T-helper 22 cell (primary cell): Measurements from ENCODE around the gene DNAL4.
"Not testable (repeated sequence)": the region's sequence is repeated elsewhere in the genome, so short reads cannot be mapped to it uniquely, and the experiment has no call there.

Experiments used
- DNase-seq: peaks from one replicate; pipeline ENCODE4 v3.0.0-alpha.2; 2020; ENCODE audit warnings: low read depth

The DNAL4 gene

GRCh38 chr22:38826801-38827200, 32.9 kb upstream of the DNAL4 start:
- DNase-seq, result no peak

DNA sequence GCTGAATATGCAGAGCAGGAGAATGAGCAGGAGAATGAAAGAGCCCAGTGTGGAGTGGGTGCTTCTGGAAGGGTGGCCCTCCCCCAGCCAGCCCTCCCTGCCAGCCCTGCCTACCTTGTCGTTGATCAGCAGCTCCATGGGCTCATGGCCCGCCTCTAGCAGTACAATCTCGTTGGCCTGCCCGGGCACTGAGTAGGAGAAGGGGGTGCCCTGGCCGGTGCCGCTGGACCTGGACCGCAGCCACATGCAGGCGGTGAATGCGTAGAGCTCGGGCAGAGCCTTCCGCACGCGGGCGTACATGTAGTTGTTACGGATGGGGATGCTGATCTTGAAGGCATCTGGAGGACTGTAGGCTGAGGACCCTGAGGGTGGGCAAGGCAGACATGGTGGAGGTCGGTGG, 32.4 kb upstream of the DNAL4 start:
- DNase-seq, result no peak

- DNase-seq, result no peak
Measured at GRCh38 chr22:38824585-38824984, 30.6 kb upstream of the DNAL4 start.

DNA sequence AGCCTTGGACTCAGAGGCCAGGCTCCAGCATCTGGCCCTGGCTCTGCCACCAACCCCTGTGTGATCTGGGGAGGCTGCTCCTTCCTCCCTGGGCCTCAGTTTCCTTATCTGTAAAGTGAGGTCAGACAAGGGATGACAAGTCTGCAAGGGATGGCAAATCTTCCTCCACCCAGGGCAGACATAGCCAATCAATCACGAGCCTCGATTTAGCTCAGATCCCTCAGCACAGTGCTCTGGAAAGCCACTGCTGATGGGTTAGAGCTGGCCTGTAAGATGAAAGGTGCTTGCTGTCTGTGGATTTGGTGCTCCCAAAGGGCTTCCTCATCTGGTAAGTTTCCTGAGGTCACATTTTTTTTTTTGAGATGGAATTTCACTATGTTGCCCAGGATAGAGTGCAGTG, 29.7 kb upstream of the DNAL4 start:
- no peak for DNase-seq

DNA sequence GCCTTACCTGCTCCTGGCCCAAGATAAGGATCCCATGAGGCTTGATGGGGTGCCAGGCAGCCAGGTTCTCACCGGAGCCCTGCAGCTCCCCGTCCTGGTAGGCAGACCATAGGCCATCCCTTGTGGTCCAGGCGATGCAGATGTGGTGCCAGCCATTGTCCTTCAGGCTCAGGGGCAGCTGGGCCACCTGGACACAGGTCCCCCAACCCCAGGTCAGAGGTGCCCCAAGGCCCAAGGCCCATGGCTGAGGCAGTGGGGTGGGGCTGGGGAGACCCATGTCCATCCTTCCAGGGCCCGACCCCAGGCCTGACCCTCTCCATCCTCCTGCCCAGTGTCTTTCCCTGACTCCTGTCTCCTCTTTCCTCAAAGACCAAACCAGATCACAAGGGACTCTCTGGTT, 29.1 kb upstream of the DNAL4 start:
- no peak for DNase-seq

- DNase-seq, result no peak
Measured at GRCh38 chr22:38820020-38820419, 26.1 kb upstream of the DNAL4 start.

GRCh38 chr22:38819387-38819940, 25.5 kb upstream of the DNAL4 start:
- no peak for DNase-seq

DNA sequence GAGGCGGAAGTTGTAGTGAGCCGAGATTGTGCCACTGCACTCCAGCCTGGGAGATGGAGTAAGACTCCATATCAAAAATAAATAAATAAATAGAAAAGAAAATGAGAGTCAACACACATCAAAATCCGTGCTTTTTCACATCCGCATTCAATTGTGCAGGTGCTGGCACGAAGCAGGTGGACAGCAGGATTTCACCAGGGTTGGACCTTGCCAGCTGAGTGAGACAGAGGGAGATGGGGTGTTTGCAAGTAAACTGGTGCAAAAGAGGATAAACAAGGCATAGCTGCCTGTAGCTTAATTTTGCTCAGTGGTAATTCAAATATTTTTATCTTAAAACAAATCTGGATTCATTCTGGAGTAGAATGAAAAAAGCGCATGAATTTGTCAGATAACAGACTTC, 23.3 kb upstream of the DNAL4 start:
- no peak for DNase-seq

DNA sequence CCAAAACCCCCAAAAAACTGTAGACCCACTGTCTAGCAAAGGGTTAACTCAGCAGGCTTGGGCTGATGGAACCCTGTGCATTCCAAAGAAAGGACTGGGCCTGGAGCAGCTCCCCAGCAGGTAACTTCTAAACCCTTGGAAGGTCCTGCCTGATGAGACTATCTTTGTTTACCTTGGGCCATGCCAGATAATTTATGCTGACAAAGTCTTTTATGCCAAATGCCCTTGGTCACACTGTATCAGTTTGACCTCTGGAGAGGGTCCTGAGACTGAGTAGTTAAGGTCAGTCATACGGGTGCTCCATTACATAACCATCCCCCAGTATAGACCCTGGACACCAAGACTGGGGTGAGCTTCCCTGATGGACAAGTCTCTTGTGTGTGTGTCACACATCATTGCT, 21.9 kb upstream of the DNAL4 start:
- DNase-seq, result no peak

DNA sequence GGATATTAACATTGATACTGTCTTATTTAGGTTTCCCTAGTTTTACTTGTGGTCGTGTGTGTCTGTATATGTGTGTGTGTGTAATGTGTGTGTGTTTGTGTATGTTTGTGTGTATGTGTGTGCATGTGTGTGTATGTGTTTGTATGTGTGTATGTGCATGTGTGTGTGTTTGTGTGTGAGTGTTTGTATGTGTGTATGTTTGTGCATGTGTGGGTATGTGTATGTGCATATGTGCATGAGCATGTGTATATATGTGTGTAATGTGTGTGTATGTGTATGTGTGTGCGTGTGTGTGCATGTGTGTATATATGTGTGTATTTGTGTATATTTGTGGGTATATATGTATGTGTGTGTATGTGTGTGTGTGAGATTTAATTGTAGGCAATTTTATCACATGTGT, 17.3 kb upstream of the DNAL4 start:
- no peak for DNase-seq

DNA sequence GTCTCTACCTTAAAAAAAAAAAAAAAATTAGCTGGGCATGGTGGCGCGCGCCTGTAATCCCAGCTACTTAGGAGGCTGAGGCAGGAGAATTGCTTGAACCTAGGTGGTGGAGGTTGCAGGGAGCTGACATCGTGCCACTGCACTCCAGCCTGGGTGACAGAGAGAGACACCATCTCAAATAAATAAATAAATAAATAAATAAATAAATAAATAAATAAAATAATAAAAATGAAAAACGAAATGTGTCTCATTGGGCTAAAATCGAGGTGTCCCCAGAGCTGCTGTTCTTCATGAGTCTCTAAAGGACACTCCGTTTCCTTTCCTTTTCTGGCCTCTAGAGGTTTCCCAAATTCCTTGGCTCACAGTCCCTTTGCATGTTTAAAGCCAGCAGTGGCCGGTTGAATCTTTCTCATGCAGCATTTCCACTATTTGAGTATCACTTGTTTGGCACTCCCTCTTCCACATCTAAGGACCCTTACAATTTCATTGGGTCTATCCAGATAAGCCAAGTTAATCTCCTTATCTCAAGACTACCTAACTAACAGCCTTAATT, 11.2 kb upstream of the DNAL4 start:
- DNase-seq, result not testable (repeated sequence)

DNA sequence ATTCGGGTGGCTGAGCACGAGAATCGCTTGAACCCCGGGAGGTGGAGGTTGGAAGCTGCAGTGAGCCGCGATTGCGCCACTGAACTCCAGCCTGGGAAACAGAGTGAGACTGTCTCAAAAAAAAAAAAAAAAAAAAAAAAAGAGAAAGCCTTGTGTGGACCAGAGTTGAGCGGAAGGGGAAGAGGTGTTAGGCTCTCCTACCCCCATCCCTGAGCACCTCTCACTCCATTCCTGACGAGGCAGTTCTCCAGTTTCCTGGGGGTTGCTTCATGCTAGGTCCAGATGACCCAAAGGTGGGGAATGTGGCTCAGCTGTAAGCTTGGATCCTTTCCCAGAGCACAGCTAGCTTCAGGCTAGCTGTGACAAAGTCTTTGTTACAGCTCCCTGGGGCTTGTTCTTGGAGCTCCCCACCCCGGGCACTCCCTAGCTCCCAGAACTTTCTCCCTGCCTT, 8.8 kb upstream of the DNAL4 start:
- DNase-seq, result no peak

DNA sequence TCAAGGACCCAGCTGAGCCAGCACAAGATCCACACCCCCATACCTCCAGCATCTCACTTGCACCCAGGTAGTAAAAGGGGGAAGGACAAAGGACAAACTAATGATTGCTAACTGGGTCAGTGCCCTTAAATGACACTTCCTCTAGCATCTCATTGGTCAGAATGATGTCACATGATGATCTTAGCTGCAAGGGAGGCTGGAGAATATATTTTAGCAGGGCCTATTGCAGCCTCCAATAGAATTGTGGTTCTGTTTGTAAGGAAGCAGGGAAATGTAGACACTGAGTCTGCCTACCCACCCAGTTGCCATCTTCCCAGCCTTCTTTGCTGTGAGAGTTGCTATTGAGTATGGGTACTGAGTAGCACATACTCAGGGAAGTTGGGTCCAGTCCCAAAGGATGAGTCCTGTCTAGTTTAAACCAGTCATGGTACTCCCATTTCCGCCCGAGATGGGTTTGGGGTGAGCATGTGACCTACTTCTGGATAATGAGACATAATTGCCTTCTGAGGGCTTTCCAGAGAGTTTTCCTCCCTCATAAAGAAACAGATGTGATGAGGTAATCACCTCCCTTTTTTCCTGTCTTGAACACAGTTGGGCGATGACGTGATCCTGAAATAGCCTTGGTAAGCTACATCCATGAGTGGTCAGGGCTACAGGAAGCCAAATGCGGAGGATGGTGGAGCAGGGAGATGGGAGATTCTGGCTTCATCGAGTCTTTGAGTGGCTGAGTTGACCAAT, 5.5 kb upstream of the DNAL4 start:
- DNase-seq, result no peak

DNA sequence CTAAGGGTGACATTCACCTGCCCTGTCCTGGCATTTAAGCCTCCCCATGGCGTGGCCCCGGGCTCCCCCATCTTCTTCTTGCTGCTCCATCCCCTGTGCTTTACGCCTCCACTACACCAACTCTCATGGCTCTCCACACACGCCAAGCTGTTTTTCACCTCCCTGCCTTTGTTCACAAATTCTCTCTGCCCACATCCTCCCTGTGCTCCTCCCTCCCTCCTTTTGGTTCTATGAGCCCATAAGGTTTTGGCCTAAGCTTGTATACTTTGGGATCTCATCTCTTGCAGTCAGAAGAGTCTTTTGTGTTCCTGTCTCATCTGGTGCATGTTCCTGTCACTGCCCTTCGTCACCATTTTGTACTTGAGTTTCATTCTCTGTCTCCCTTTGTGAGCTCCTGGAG, 4.6 kb upstream of the DNAL4 start:
- DNase-seq, result no peak

- no peak for DNase-seq
Measured at GRCh38 chr22:38796262-38796957, 2.5 kb upstream of the DNAL4 start.

GRCh38 chr22:38795569-38795968, 1.6 kb upstream of the DNAL4 start:
- DNase-seq, result no peak

DNA sequence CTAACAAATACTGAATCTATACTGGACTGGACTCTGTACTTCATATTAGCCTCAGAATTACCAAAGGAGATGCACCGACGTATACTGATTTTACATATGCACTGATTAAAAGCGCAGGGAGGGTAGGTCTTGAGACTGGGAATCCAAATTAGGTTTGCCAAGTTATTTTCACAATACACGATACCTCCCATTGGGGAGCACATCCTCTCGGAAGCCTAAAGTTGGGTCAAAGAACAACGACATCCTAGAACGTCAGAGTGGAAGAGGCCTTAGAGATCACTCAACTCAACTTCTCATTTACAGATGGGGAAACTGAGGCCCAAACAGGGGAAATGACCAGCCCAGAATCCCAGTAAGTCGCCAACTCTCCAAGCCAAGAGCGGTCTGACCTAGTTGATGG, 626 bp downstream of the DNAL4 start:
- no peak for DNase-seq

DNA sequence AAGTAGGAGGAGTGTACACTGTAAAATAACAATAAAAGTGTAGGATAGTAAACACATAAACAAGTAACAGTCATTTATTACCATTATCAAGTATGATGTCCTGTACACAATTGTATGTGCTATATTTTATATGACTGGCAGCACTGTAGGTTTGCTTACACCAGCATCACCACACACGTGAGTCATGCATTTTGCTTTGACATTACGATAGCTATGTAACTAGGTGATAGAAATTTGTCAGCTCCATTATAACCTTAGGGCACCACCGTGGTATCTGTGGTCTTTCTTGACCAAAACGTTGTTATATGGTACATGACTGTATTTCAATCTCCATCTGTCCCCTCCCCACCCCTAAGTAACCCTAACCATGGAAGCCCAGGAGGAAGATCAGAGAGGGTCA, 1.1 kb downstream of the DNAL4 start:
- DNase-seq, result no peak

DNA sequence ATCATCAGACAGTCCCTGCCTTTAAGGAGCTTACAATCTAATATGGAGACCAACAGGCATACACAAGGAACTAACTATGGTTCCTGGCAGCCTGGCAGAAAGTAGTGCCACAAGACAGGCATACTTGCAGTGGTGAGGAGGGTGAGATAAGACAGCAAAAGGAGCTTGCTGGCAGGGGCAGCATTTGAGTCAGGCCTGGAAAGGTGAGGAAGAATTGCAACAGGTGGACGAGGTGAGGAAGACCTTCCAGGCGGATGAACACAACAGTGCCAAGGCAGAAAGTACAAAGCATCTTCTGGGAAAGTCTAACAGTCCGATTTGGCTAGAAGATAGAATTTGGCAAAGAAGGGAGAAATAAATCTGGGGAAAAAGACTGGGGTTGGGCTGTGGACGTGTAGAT, 4.3 kb downstream of the DNAL4 start:
- DNase-seq, result no peak

GRCh38 chr22:38788846-38789245, 5.1 kb downstream of the DNAL4 start:
- no peak for DNase-seq

- DNase-seq, result no peak
Measured at GRCh38 chr22:38788021-38788816, 5.7 kb downstream of the DNAL4 start.

GRCh38 chr22:38786631-38787030, 7.3 kb downstream of the DNAL4 start:
- DNase-seq, result no peak
